H1 (cell line): ENCODE measurements around the gene F7. TPM values are rescaled to one million over a fixed set of nuclear protein-coding genes. Genes with fewer than 3 reads are reported as not detected.

Experiments
- CTCF ChIA-PET: fragments of 300-600 bp; sonication (Branson Sonifier 250); formaldehyde crosslinking; loops from one replicate; lab custom pipeline; 2021; ENCODE audit not compliant: partially characterized antibody; lab: Charles Lee
- POLR2A ChIA-PET: fragments of 300-600 bp; sonication (Branson Sonifier 250); formaldehyde crosslinking; loops from one replicate; lab custom pipeline; 2021; ENCODE audit warnings: inconsistent platforms; ENCODE audit not compliant: partially characterized antibody; lab: Charles Lee
- DNase-seq, 2 experiments: peaks; one replicate each; pipeline versions ENCODE4 v3.0.0 to v3.0.0-alpha.2; 2010 to 2022; ENCODE audit warnings: low spot score in 2 of 2, low read depth in 1 of 2, mixed read lengths in 1 of 2
- FAIRE-seq: peaks from 2 replicates; lab custom pipeline; 2011; peaks lifted over from hg19 to GRCh38; lab: Jason Lieb, UNC
- H2AFZ ChIP-seq: 2 replicates; pipeline ENCODE4 v1.8.1; 2012; ENCODE audit warnings: low read length, inconsistent platforms
- H2AK5ac ChIP-seq: 2 replicates; pipeline ENCODE4 v1.6.1; 2013; ENCODE audit warnings: low read depth, low read length
- H2BK120ac ChIP-seq: replicated peaks from 2 replicates; pipeline ENCODE3; 2013; ENCODE audit warnings: low read depth, low read length, inconsistent platforms
- H2BK12ac ChIP-seq: 2 replicates; pipeline ENCODE4 v1.6.1; 2013; ENCODE audit warnings: low read depth, low read length
- H2BK15ac ChIP-seq: 2 replicates; pipeline ENCODE4 v1.6.1; 2013; ENCODE audit warnings: low read length
- H2BK20ac ChIP-seq: 2 replicates; pipeline ENCODE4 v1.6.1; 2013; ENCODE audit warnings: low read length
- H2BK5ac ChIP-seq: 2 replicates; pipeline ENCODE4 v1.6.1; 2013; ENCODE audit warnings: low read depth, low read length
- H3K14ac ChIP-seq: 2 replicates; pipeline ENCODE4 v1.6.1; 2013; ENCODE audit warnings: inconsistent platforms; ENCODE audit not compliant: insufficient read length
- H3K18ac ChIP-seq: 2 replicates; pipeline ENCODE4 v1.6.1; 2013; ENCODE audit warnings: low read length; ENCODE audit errors: extremely low read depth
- H3K23ac ChIP-seq: 2 replicates; pipeline ENCODE4 v1.6.1; 2013; ENCODE audit warnings: inconsistent platforms; ENCODE audit not compliant: insufficient read length
- H3K23me2 ChIP-seq: 2 replicates; pipeline ENCODE4 v1.6.1; 2013; ENCODE audit warnings: low read depth, low read length
- H3K27ac ChIP-seq: 2 replicates; pipeline ENCODE4 v1.6.1; 2011; ENCODE audit warnings: low read depth, low read length, inconsistent platforms
- H3K27me3 ChIP-seq, 4 experiments: replicated peaks in 1 of 4; 1 replicate in 1 of 4; 2 replicates in 3 of 4; pipeline versions ENCODE4 v1.6.1 to v1.8.1; 2011 to 2013; ENCODE audit warnings: low read length in 3 of 4, mild to moderate bottlenecking in 3 of 4, inconsistent platforms in 2 of 4, mixed read lengths in 2 of 4, moderate library complexity in 1 of 4; ENCODE audit not compliant: control insufficient read depth in 3 of 4, insufficient read depth in 3 of 4; ENCODE audit errors: extremely low read depth in 1 of 4
- H3K36me3 ChIP-seq, 4 experiments: 2 replicates each; pipeline versions ENCODE4 v1.6.1 to v1.8.1; 2011 to 2013; ENCODE audit warnings: mild to moderate bottlenecking in 4 of 4, low read length in 3 of 4, moderate library complexity in 2 of 4, control low read depth in 1 of 4, inconsistent platforms in 1 of 4; ENCODE audit not compliant: insufficient read depth in 4 of 4, control insufficient read depth in 2 of 4
- H3K4ac ChIP-seq: replicated peaks from 2 replicates; pipeline ENCODE3; 2013; ENCODE audit warnings: low read length, low read depth, mixed read lengths, inconsistent platforms; ENCODE audit not compliant: insufficient read length
- H3K4me1 ChIP-seq, 4 experiments: replicated peaks in 1 of 4; 1 replicate in 1 of 4; 2 replicates in 3 of 4; pipeline versions ENCODE4 v1.6.1 to v1.8.1; 2011 to 2013; ENCODE audit warnings: low read length in 3 of 4, inconsistent platforms in 2 of 4, mixed read lengths in 1 of 4; ENCODE audit not compliant: insufficient read depth in 4 of 4, control insufficient read depth in 3 of 4
- H3K4me2 ChIP-seq, 2 experiments: 2 replicates each; pipeline versions ENCODE4 v1.6.1 to v1.8.1; 2011 to 2013; ENCODE audit warnings: low read depth in 2 of 2, low read length in 2 of 2, control low read depth in 1 of 2, inconsistent platforms in 1 of 2, mild to moderate bottlenecking in 1 of 2; ENCODE audit not compliant: insufficient read depth in 1 of 2
- H3K4me3 ChIP-seq, 4 experiments: fragments of 200-600, 300-600 bp in 1 of 4; sonication (generic), shearing (Covaris generic), sonication (Bioruptor Twin) in 1 of 4; 2 replicates each; pipeline versions ENCODE4 v1.5.1 to v1.8.1; 2011 to 2016; ENCODE audit warnings: low read length in 4 of 4, low read depth in 3 of 4, control low read depth in 2 of 4, inconsistent platforms in 2 of 4, mild to moderate bottlenecking in 2 of 4, mixed read lengths in 1 of 4, moderate library complexity in 1 of 4; ENCODE audit not compliant: insufficient read depth in 2 of 4; ENCODE audit errors: extremely low read depth in 1 of 4
- H3K56ac ChIP-seq: replicated peaks from 2 replicates; pipeline ENCODE3; 2013; ENCODE audit warnings: low read depth, mild to moderate bottlenecking, mixed read lengths, low read length, inconsistent platforms; ENCODE audit not compliant: insufficient read length
- H3K79me1 ChIP-seq: 2 replicates; pipeline ENCODE4 v1.6.1; 2013; ENCODE audit warnings: low read depth, low read length, control low read depth
- H3K79me2 ChIP-seq, 2 experiments: 2 replicates each; pipeline versions ENCODE4 v1.6.1 to v1.8.1; 2012 to 2013; ENCODE audit warnings: low read length in 2 of 2, mild to moderate bottlenecking in 2 of 2, inconsistent platforms in 1 of 2; ENCODE audit not compliant: insufficient read depth in 2 of 2, control insufficient read depth in 1 of 2
- H3K9ac ChIP-seq, 4 experiments: replicated peaks in 1 of 4; 1 replicate in 1 of 4; 2 replicates in 3 of 4; pipeline versions ENCODE4 v1.6.1 to v1.8.1; 2011 to 2013; ENCODE audit warnings: low read depth in 3 of 4, low read length in 3 of 4, control low read depth in 2 of 4, mild to moderate bottlenecking in 2 of 4, moderate library complexity in 2 of 4, inconsistent platforms in 1 of 4; ENCODE audit errors: extremely low read depth in 1 of 4
- H3K9me3 ChIP-seq, 2 experiments: 2 replicates each; pipeline versions ENCODE4 v1.6.1 to v1.8.1; 2012 to 2013; ENCODE audit warnings: mild to moderate bottlenecking in 2 of 2, moderate library complexity in 2 of 2, control low read depth in 1 of 2, inconsistent platforms in 1 of 2, low read depth in 1 of 2, low read length in 1 of 2, mixed read lengths in 1 of 2; ENCODE audit not compliant: insufficient read depth in 2 of 2
- H4K20me1 ChIP-seq, 2 experiments: replicated peaks in 1 of 2; 2 replicates each; pipeline versions ENCODE3 to v1.8.1; 2011 to 2013; ENCODE audit warnings: inconsistent platforms in 2 of 2, low read length in 2 of 2, mild to moderate bottlenecking in 1 of 2; ENCODE audit not compliant: insufficient read depth in 2 of 2, control insufficient read depth in 1 of 2
- H4K5ac ChIP-seq: 2 replicates; pipeline ENCODE4 v1.6.1; 2013; ENCODE audit warnings: low read length, low read depth, mixed read lengths, inconsistent platforms; ENCODE audit not compliant: insufficient read length
- H4K8ac ChIP-seq: 2 replicates; pipeline ENCODE4 v1.8.0; 2013; ENCODE audit warnings: mild to moderate bottlenecking, moderate library complexity, low read length, inconsistent platforms; ENCODE audit not compliant: insufficient read depth; ENCODE audit errors: extremely low read depth
- H4K91ac ChIP-seq: replicated peaks from 2 replicates; pipeline ENCODE3; 2013; ENCODE audit warnings: low read length, mixed read lengths, inconsistent platforms; ENCODE audit not compliant: insufficient read length
- BACH1 ChIP-seq: IDR thresholded peaks from 2 replicates; pipeline ENCODE4 v1.6.1; 2012; ENCODE audit warnings: low read length, improper control_type of control experiment
- EZH2 ChIP-seq: fragments of 200-600 bp; sonication (generic); IDR thresholded peaks from 2 replicates; pipeline ENCODE4 v1.7.1; 2012; ENCODE audit warnings: low read depth, mild to moderate bottlenecking, moderate library complexity, low read length, inconsistent platforms; ENCODE audit not compliant: severe bottlenecking
- TCF12 ChIP-seq: IDR thresholded peaks from 2 replicates; pipeline ENCODE4 v1.6.1; 2011; ENCODE audit warnings: low read depth, mild to moderate bottlenecking, low read length
- WGBS, 2 experiments: shearing (Covaris generic) in 1 of 2; methylation state at CpG; one replicate each; pipeline versions ENCODE4 v1.1.6 to v1.1.7; 2013 to 2015; ENCODE audit warnings: low lambda C conversion rate in 2 of 2, mixed read lengths in 2 of 2, inconsistent platforms in 1 of 2, low coverage in 1 of 2, missing lambda C conversion rate in 1 of 2; ENCODE audit not compliant: insufficient replicate concordance in 2 of 2, insufficient coverage in 1 of 2, insufficient read length in 1 of 2; ENCODE audit errors: extremely low coverage in 1 of 2, missing lambda C conversion rate in 1 of 2; 5-methylcytosine and 5-hydroxymethylcytosine counted together
- polyA plus RNA-seq, 7 experiments: library from polyadenylated mRNA; depleted of rRNA in 3 of 7; stranded (reverse) in 5 of 7; unstranded in 2 of 7; fragments of >200 nt in 5 of 7; fragments of 200-250 nt in 2 of 7; gene quantifications; 1 replicate in 5 of 7; 2 replicates in 1 of 7; 4 replicates in 1 of 7; pipeline versions ENCODE4 v1.2.1 to v1.2.3, GENCODE V29; 2011 to 2013; ENCODE audit warnings: missing spikeins in 2 of 7, mixed read lengths in 2 of 7
- total RNA-seq: library from RNA; stranded (reverse); fragmentation: NEBNext Ultra II Directional; extraction: Animal tissue kit (Norgen Biotek cat#: 25700); gene quantifications from 2 replicates; pipeline ENCODE4 v1.2.1, GENCODE V29; 2021

Gene F7
- total and polyA plus RNA-seq, 2 of the 8 experiments (the other 6 are each of a cell fraction or from before 2014, with no cell fraction given): 0.43 to 0.98 TPM

DNA sequence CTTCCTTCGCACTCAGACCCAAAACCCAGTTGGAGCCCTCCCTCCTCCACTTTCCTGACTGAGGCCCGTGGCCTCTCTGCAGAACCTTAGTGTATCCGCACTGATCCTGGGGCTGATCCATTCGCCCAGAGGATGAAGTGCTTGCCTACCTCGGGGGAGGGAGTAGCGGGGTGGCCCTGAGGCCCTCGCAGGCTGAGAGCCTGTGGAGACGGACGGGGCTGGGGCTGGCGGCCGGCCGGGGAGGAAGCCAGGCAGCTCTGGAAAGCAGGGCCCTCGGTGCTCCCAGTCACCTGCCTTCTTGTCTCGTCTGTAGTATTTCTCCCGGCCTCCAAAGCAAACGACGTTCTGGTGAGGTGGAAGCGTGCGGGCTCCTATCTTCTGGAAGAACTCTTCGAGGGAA lies 54.1 kb downstream of the F7 start:
- Histone ChIP-seq H3K9me3 (no peaks in the 10 kb centered on the region), H3K4me1 (peaks cover 0 to 22% (median 14%) of the 10 kb centered on the region in 4 experiments; a peak in 6 of 7 replicates), H3K18ac (no peak overlapping the region), H2BK20ac (no peak overlapping the region), H3K79me2 (no peaks in the 10 kb centered on the region), H3K36me3 (no peaks in the 10 kb centered on the region), H4K91ac (no peak overlapping the region), H3K23me2 (no peaks in the 10 kb centered on the region; the same call in 1 of the 2 replicates), H2BK12ac (no peak overlapping the region), H3K27ac (no peak overlapping the region), H3K9ac (no peak overlapping the region), H2AFZ (no peak overlapping the region), H3K14ac (no peak overlapping the region), H4K5ac (no peak overlapping the region), H3K23ac (no peak overlapping the region), H3K27me3 (no peaks in the 10 kb centered on the region; a peak in 1 of 7 replicates), H3K56ac (no peak overlapping the region), H4K8ac (no peak overlapping the region), H4K20me1 (no peaks in the 10 kb centered on the region), H3K4me2 (no peak overlapping the region), H3K4me3 (no peak overlapping the region), H3K4ac (no peak overlapping the region), H2BK5ac (no peak overlapping the region), H2BK120ac (no peak overlapping the region), H2AK5ac (no peak overlapping the region), H2BK15ac (no peak overlapping the region; the same call in 1 of the 2 replicates), H3K79me1 (no peaks in the 10 kb centered on the region)
- FAIRE-seq: no peak
- DNase-seq: no peak
- ChIA-PET POLR2A (interaction anchor here (0.6 to 2.4 kb wide), 5 partner anchors 13 to 232 kb away, joined by 3 to 9 read pairs (median 4); partner anchors contain the start of genes CUL4A and PCID2), CTCF (interaction anchor here (0.8 to 2.0 kb wide), 3 partner anchors 73 to 436 kb away, joined by 3 to 6 read pairs (median 3); no protein-coding TSS in a partner anchor)
- 87% methylated on average over 20 of the region's 20 CpGs; no CpG with 5 or more reads in 1 of the 2 experiments for whole genome bisulfite sequencing, 2 experiments
- TF ChIP-seq EZH2 (no peak), BACH1 (no peak), TCF12 (no peak)
